Progenitor cell of endocrine pancreas (in vitro differentiated cells): Measurements from ENCODE around the gene DEAF1. TPM values are rescaled to one million over a fixed set of nuclear protein-coding genes. Genes with fewer than 3 reads are reported as not detected.
"Not testable (repeated sequence)": the region's sequence is repeated elsewhere in the genome, so short reads cannot be mapped to it uniquely, and the experiment has no call there.

Experiments
- DNase-seq: peaks from one replicate; pipeline ENCODE4 v3.0.0; 2021; ENCODE audit warnings: low spot score; ENCODE audit not compliant: unreplicated experiment
- H3K27ac Mint-ChIP-seq: 2 replicates; pipeline ENCODE4 v1.8.0; 2021; ENCODE audit warnings: mild to moderate bottlenecking, moderate library complexity, mixed read lengths
- H3K27me3 Mint-ChIP-seq: 2 replicates; pipeline ENCODE4 v1.8.0; 2021; ENCODE audit warnings: mixed read lengths
- H3K36me3 Mint-ChIP-seq: 2 replicates; pipeline ENCODE4 v1.8.0; 2022; ENCODE audit warnings: mixed read lengths; ENCODE audit not compliant: insufficient read depth
- H3K4me1 Mint-ChIP-seq: 2 replicates; pipeline ENCODE4 v1.8.0; 2021; ENCODE audit warnings: low read depth, mixed read lengths
- H3K4me3 Mint-ChIP-seq: 2 replicates; pipeline ENCODE4 v1.8.0; 2021; ENCODE audit warnings: low read depth, mild to moderate bottlenecking, moderate library complexity, mixed read lengths
- H3K9me3 Mint-ChIP-seq: 2 replicates; pipeline ENCODE4 v1.8.0; 2021; ENCODE audit warnings: low read depth, mixed read lengths
- total RNA-seq: library from RNA; stranded (reverse); gene quantifications from 2 replicates; pipeline ENCODE4 v1.2.1, GENCODE V29; 2021
- TF ChIP-seq, protein P1 (sequence below): fragments of 200-600 bp; sonication (generic); IDR thresholded peaks from one replicate; pipeline ENCODE4 v1.5.0; 2021; ENCODE audit warnings: antibody characterized with exemption, mild to moderate bottlenecking; ENCODE audit not compliant: unreplicated experiment

Gene DEAF1
- total RNA-seq, 1 donor from 2014 or later, result 49.2 TPM

DNA sequence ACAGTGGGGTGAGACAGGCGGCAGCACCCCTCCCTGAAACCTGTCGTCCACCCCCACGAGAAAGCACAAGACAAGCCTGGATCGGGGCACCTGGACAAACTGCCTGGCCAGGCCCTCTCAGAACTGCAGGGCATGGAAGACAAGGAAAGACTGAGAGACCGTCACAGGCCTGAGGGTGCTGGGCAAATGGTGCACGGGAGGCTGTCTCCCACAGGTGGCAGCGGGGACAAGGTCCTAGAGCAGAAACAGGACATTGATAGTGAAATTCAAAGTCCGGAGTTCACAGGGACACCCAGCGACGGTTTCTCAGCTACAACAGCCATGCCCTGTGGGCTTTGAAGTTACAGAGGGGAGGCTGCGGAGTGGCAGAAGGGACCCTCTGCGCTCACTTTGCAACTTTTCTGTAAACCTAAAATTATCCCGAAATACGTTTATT is 37.3 kb downstream of the DEAF1 start:
- DNase-seq, result no peak
- H3K27me3 Mint-ChIP-seq, result no peaks in the 10 kb centered on the region
- no peak overlapping the region for H3K27ac Mint-ChIP-seq
- H3K4me1 Mint-ChIP-seq, result peaks cover 6% of the 10 kb centered on the region
- H3K36me3 Mint-ChIP-seq, result peaks cover 5% of the 10 kb centered on the region
- H3K9me3 Mint-ChIP-seq, result no peaks in the 10 kb centered on the region
- TF ChIP-seq, protein P1, sequence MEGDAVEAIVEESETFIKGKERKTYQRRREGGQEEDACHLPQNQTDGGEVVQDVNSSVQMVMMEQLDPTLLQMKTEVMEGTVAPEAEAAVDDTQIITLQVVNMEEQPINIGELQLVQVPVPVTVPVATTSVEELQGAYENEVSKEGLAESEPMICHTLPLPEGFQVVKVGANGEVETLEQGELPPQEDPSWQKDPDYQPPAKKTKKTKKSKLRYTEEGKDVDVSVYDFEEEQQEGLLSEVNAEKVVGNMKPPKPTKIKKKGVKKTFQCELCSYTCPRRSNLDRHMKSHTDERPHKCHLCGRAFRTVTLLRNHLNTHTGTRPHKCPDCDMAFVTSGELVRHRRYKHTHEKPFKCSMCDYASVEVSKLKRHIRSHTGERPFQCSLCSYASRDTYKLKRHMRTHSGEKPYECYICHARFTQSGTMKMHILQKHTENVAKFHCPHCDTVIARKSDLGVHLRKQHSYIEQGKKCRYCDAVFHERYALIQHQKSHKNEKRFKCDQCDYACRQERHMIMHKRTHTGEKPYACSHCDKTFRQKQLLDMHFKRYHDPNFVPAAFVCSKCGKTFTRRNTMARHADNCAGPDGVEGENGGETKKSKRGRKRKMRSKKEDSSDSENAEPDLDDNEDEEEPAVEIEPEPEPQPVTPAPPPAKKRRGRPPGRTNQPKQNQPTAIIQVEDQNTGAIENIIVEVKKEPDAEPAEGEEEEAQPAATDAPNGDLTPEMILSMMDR, result no peak
- H3K4me3 Mint-ChIP-seq, result no peak overlapping the region

DNA sequence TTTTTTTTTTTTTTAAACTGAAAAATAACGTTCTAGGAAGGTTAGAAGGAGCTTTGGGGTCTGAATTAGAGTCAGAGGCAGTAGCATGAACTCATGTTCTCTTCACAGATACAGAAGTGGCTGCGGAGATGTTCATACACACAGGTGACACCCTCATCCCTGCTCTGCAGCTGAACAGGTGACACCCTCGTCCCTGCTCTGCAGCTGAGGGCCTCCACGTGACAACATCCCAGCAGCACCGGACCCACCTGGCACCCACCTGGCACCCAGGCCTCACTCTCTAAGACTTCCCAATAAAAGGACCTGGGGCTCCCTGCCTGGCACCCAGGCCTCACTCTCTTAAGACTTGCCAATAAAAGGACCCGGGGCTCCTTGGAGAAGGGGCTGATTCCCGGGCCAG is 38.2 kb downstream of the DEAF1 start:
- no peaks in the 10 kb centered on the region for H3K9me3 Mint-ChIP-seq
- no peak overlapping the region for H3K27ac Mint-ChIP-seq
- H3K27me3 Mint-ChIP-seq, result no peaks in the 10 kb centered on the region
- TF ChIP-seq, protein P1, result no peak
- DNase-seq, result no peak
- no peak overlapping the region for H3K4me3 Mint-ChIP-seq
- peaks cover 6% of the 10 kb centered on the region for H3K4me1 Mint-ChIP-seq
- H3K36me3 Mint-ChIP-seq, result peaks cover 7% of the 10 kb centered on the region

DNA sequence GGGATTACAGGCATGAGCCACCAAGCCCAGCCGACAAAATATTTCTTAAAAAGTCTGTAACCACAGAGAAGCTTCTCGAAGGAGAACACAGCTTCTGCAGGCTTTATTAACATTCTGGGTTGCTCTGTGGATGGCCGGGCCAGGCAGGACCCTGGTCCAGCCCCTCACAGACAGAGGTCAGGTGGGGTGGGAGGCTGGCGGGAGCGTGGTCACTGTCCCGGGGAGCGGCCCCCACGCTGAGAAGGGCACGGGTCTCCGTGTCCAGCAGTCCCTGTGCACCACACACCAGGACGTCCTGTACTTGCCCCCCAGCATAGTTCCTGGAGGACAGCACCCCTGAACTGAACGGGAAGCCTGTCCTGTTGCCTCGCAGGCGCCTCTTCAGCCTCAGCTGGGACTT is 38.6 kb downstream of the DEAF1 start:
- no peak overlapping the region for H3K27ac Mint-ChIP-seq
- peaks cover 8% of the 10 kb centered on the region for H3K36me3 Mint-ChIP-seq
- no peaks in the 10 kb centered on the region for H3K9me3 Mint-ChIP-seq
- TF ChIP-seq, protein P1, result no peak
- no peaks in the 10 kb centered on the region for H3K27me3 Mint-ChIP-seq
- no peak overlapping the region for H3K4me3 Mint-ChIP-seq
- DNase-seq, result no peak
- H3K4me1 Mint-ChIP-seq, result peaks cover 6% of the 10 kb centered on the region

DNA sequence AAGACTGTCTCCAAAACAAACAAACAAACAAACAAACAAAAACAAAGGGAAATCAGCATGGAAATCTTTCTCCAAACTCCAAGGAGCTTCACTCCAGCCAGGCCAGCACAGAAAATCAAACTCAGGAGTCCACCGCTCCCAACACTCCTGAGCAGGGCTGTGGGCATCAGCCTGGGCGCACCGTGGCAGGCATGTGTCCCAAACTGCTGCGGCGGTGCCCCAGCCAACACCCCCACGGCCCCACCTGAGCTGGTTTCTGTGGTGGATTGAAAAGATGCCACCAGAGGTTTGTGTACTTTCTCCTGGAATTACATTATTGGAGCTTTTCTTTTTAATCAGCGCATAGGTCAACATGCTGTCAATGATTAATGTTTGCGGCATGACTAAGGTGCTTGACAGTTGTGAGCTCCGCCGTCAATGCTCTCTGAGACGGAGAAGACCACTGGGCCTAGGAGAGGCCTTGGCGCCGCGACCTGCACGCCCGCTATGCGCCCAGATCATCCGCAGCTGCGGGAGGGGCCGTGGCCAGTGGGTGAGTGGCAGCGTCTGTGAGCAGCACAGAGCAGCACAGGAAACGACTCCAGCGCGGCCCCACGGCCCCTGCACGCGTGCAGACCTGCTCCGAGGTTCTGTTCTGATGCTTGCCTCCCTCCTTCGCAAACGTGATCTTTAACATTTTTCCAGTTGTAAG is 39.8 kb downstream of the DEAF1 start:
- H3K4me3 Mint-ChIP-seq, result no peak overlapping the region
- TF ChIP-seq, protein P1, result no peak
- no peaks in the 10 kb centered on the region for H3K9me3 Mint-ChIP-seq
- H3K27ac Mint-ChIP-seq, result no peak overlapping the region
- DNase-seq, result no peak
- H3K4me1 Mint-ChIP-seq, result peaks cover 6% of the 10 kb centered on the region
- H3K27me3 Mint-ChIP-seq, result no peaks in the 10 kb centered on the region
- peaks cover 10% of the 10 kb centered on the region for H3K36me3 Mint-ChIP-seq

DNA sequence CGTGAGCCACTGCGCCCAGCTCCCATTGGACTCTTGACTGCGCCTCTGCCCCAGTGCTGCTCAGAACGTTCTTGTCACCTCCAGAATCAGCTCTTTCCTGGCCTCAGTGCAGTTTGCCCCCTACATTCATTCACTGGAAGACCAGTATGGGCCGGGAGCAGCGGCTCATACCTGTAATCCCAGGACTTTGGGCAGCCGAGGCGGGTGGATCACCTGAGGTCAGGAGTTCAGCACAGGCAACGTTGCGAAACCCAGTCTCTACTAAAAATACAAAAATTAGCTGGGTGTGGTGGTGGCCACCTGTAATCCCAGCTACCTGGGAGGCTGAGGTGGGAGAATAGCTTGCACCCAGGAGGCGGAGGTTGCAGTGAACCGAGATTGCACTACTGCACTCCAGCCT is 40.6 kb downstream of the DEAF1 start:
- not testable (repeated sequence) for H3K4me1 Mint-ChIP-seq, H3K4me3 Mint-ChIP-seq, H3K9me3 Mint-ChIP-seq, DNase-seq, H3K36me3 Mint-ChIP-seq, H3K27me3 Mint-ChIP-seq, H3K27ac Mint-ChIP-seq

DNA sequence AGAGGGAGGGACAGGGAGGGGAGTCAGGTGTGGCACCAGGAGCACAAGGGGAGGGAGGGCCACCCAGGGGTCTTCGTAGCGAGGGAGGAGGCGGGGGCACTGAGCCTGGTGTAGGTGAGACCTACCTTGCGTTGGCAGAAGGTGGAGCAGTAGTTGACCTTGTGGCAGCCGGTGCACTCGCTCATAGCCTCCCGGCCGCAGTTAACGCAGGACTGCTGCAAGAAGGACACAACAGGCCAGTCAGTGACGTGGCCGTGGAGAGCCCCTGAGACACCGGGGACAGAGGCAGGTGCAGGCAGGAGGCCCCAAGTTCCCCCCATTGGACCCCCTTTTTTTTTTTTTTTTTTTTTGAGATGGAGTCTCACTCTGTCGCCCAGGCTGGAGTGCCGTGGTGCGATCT is 41.2 kb downstream of the DEAF1 start:
- H3K9me3 Mint-ChIP-seq, result no peaks in the 10 kb centered on the region
- H3K27ac Mint-ChIP-seq, result no peak overlapping the region
- peaks cover 6% of the 10 kb centered on the region for H3K4me1 Mint-ChIP-seq
- no peak for DNase-seq
- no peak overlapping the region for H3K4me3 Mint-ChIP-seq
- H3K27me3 Mint-ChIP-seq, result no peaks in the 10 kb centered on the region
- TF ChIP-seq, protein P1, result no peak
- peaks cover 10% of the 10 kb centered on the region for H3K36me3 Mint-ChIP-seq

DNA sequence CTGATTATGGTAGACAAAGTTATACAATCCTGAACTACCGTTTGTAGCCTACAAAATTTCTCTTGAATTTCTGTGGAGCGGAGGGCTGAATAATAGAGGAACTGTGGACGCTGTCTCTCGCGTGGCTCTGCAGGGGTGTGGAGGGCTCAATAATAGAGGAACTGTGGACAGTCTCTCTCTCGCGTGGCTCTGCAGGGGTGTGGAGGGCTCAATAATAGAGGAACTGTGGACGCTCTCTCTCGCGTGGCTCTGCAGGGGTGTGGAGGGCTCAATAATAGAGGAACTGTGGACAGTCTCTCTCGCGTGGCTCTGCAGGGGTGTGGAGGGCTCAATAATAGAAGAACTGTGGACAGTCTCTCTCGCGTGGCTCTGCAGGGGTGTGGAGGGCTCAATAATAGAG is 41.9 kb downstream of the DEAF1 start:
- H3K4me3 Mint-ChIP-seq, H3K27me3 Mint-ChIP-seq, H3K27ac Mint-ChIP-seq, H3K4me1 Mint-ChIP-seq, H3K9me3 Mint-ChIP-seq, DNase-seq: not testable (repeated sequence)
- H3K36me3 Mint-ChIP-seq, result peaks cover 12% of the 10 kb centered on the region
